ENCODE data around the gene RPL23.

RPL23 gene

GRCh38 chr17:38874505-38875400 is 21.2 kb upstream of the RPL23 start:
- no peak overlapping the region for H3K27ac ChIP-seq
- TF ChIP-seq ZFX (IDR thresholded peaks at IDR 0.05) = no peak
- TF ChIP-seq, protein P1, sequence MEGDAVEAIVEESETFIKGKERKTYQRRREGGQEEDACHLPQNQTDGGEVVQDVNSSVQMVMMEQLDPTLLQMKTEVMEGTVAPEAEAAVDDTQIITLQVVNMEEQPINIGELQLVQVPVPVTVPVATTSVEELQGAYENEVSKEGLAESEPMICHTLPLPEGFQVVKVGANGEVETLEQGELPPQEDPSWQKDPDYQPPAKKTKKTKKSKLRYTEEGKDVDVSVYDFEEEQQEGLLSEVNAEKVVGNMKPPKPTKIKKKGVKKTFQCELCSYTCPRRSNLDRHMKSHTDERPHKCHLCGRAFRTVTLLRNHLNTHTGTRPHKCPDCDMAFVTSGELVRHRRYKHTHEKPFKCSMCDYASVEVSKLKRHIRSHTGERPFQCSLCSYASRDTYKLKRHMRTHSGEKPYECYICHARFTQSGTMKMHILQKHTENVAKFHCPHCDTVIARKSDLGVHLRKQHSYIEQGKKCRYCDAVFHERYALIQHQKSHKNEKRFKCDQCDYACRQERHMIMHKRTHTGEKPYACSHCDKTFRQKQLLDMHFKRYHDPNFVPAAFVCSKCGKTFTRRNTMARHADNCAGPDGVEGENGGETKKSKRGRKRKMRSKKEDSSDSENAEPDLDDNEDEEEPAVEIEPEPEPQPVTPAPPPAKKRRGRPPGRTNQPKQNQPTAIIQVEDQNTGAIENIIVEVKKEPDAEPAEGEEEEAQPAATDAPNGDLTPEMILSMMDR (conservative IDR thresholded peaks at IDR 0.05) = no peak

DNA sequence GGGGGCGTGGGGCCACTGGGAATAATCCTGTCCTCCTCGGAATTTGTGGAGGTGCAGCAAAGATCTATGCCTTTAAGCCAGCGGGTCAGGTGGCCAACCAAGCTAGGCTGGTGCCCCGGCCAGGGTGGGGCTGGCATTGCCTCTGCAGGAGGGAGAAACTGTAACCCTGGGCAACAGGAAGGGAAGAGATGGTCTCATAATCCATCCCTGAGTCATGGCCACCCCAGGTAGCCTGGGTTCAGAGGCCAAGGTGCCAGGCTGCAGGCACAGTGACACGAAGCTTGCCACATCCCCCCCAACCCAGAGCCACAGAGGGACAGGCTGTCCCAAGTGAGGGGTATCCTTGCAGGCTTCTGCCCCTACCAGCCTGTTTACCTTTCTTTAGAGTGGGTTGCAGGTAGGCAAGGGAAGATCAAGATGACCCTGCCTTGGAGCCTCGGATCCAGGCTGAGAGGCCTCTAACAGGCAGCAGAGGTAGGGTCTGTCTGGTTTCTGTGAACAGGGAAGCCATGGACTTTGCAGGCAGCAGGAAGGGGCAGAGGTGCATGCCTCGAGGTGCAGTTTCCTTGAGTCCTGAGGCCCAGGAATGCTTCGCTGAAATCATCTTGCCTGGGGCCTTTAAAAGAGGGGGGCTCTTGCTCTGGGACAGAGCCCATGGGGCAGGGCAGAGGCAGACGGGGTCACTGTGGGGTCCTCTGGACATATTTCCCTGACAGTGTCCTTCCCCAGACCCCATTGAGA is 20.3 kb upstream of the RPL23 start:
- no peak for TF ChIP-seq ZFX (IDR thresholded peaks at IDR 0.05)
- TF ChIP-seq, protein P1 (conservative IDR thresholded peaks at IDR 0.05) = no peak
- H3K27ac ChIP-seq = no peak overlapping the region

GRCh38 chr17:38872671-38873385 is 19.3 kb upstream of the RPL23 start:
- peak overlapping the region; percentile 83 for H3K27ac ChIP-seq
- TF ChIP-seq ZFX (IDR thresholded peaks at IDR 0.05) = no peak
- TF ChIP-seq, protein P1 (conservative IDR thresholded peaks at IDR 0.05) = no peak

- no peak for TF ChIP-seq ZFX (IDR thresholded peaks at IDR 0.05)
- TF ChIP-seq, protein P1 (conservative IDR thresholded peaks at IDR 0.05) = no peak
- H3K27ac ChIP-seq = peak overlapping the region; percentile 83
Measured at GRCh38 chr17:38872027-38872511, 18.5 kb upstream of the RPL23 start.

- no peak for TF ChIP-seq ZFX (IDR thresholded peaks at IDR 0.05)
- TF ChIP-seq, protein P1 (conservative IDR thresholded peaks at IDR 0.05) = no peak
- H3K27ac ChIP-seq = peak overlapping the region; percentile 83
Measured at GRCh38 chr17:38871247-38872015, 17.9 kb upstream of the RPL23 start.

DNA sequence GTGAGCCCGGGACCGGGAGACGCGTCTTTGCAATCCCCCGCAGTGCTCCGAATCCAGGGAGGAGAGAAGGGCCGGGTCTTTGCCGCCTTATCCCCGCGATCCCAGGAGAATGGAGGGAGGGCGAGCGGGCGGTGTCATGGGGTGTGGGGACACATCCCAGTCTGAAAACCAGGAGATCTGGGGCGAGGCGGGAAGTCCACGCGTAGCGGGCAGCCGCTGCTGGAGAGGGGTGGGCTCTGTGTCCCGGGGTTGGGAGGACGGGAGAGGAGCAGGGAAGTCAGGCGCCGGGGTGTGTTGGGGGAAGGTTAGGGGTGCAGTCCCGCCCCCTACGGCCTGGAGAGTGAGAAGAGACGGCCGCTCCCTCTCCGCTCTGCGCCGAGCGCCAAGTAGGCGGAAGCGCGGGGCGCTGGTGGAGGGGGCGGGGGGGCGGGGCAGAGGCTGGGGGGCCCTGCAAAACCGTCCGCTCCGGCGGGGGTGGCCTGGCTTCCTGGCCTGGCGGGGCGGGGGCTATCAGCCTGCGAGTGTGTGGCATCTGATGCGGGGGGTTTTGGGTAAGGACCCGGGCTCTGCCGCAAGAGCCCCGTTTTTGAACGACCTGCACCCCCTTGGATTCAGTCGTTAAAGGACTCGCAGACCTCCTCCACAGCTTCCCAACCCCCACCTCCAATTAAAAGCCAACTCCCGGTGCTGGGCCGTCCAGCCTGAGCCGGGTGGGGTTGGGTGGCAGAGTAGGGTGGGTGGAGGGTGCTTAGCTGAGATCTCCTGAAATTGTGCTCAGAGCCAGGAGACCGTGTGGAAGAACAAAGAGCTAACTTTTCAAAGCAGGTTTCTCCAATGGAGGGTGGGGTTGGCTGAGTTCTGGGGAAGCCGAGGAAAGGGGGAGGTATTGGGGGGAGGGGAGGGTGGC is 17.0 kb upstream of the RPL23 start:
- H3K27ac ChIP-seq = peak overlapping the region; percentile 83
- no peak for TF ChIP-seq ZFX (IDR thresholded peaks at IDR 0.05)
- TF ChIP-seq, protein P1 (conservative IDR thresholded peaks at IDR 0.05) = no peak

Data from C4-2B (cell line).